SK-N-SH (cell line): ENCODE results near the gene NRARP. TPM values are rescaled to one million over a fixed set of nuclear protein-coding genes. Genes with fewer than 3 reads are reported as not detected.

Experiments
- CTCF ChIA-PET: fragments of 300-600, 350-600 bp; formaldehyde crosslinking; extraction: SDS; loops from one replicate; lab custom pipeline; 2021; lab: Yijun Ruan, JAX
- POLR2A ChIA-PET: fragments of 350-600 bp; sonication (Branson Sonifier 250); formaldehyde crosslinking; extraction: SDS; loops from one replicate; lab custom pipeline; 2020; ENCODE audit warnings: antibody characterized with exemption, inconsistent platforms; lab: Yijun Ruan, JAX
- DNase-seq: peaks from one replicate; pipeline ENCODE4 v3.0.0; 2012
- H2AFZ ChIP-seq: fragments of 200-600 bp; sonication (generic); 2 replicates; pipeline ENCODE4 v1.8.1; 2016; ENCODE audit warnings: antibody characterized with exemption, mild to moderate bottlenecking, low read depth
- H3F3A ChIP-seq: fragments of 200-600 bp; sonication (generic); replicated peaks from 2 replicates; pipeline ENCODE3; 2016; ENCODE audit warnings: antibody characterized with exemption, mild to moderate bottlenecking; ENCODE audit not compliant: insufficient read depth
- H3K27ac ChIP-seq, 2 experiments: fragments of 200-500 bp in 1 of 2; fragments of 200-600 bp in 1 of 2; sonication (Bioruptor generic) in 1 of 2; sonication (generic), shearing (Covaris generic) in 1 of 2; 2 replicates each; pipeline versions ENCODE4 v1.5.1 to v1.6.1; 2014 to 2016; ENCODE audit warnings: low read depth in 2 of 2, inconsistent platforms in 1 of 2, low read length in 1 of 2, mild to moderate bottlenecking in 1 of 2, mixed read lengths in 1 of 2
- H3K27me3 ChIP-seq: fragments of 200-600 bp; sonication (generic), shearing (Covaris generic); 2 replicates; pipeline ENCODE4 v1.6.1; 2016; ENCODE audit warnings: mixed run types; ENCODE audit not compliant: insufficient read depth
- H3K36me3 ChIP-seq, 2 experiments: fragments of 200-500 bp in 1 of 2; fragments of 200-600 bp in 1 of 2; sonication (Bioruptor generic) in 1 of 2; sonication (generic) in 1 of 2; replicated peaks in 1 of 2; 2 replicates each; pipeline versions ENCODE3 to v1.5.1; 2014 to 2016; ENCODE audit warnings: low read length in 1 of 2, mild to moderate bottlenecking in 1 of 2; ENCODE audit not compliant: insufficient read depth in 2 of 2, control insufficient read depth in 1 of 2
- H3K4me1 ChIP-seq, 2 experiments: fragments of 200-500 bp in 1 of 2; fragments of 200-600 bp in 1 of 2; sonication (Bioruptor generic) in 1 of 2; sonication (generic), shearing (Covaris generic) in 1 of 2; 2 replicates each; pipeline versions ENCODE4 v1.5.1 to v1.6.1; 2014 to 2016; ENCODE audit warnings: low read depth in 1 of 2, low read length in 1 of 2, mixed run types in 1 of 2; ENCODE audit not compliant: insufficient read depth in 2 of 2, control insufficient read depth in 1 of 2
- H3K4me2 ChIP-seq: fragments of 200-600 bp; sonication (generic), shearing (Covaris generic); 2 replicates; pipeline ENCODE4 v1.6.1; 2017; ENCODE audit warnings: mixed run types
- H3K4me3 ChIP-seq, 2 experiments: fragments of 200-500 bp in 1 of 2; fragments of 200-600 bp in 1 of 2; sonication (Bioruptor generic) in 1 of 2; sonication (generic), shearing (Covaris generic) in 1 of 2; 2 replicates each; pipeline versions ENCODE4 v1.5.1 to v1.8.1; 2014 to 2016; ENCODE audit warnings: low read depth in 2 of 2, inconsistent platforms in 1 of 2, low read length in 1 of 2, mild to moderate bottlenecking in 1 of 2, mixed read lengths in 1 of 2, moderate library complexity in 1 of 2
- H3K79me2 ChIP-seq: fragments of 200-600 bp; sonication (generic); 2 replicates; pipeline ENCODE4 v1.8.1; 2017; ENCODE audit warnings: mild to moderate bottlenecking; ENCODE audit not compliant: insufficient read depth
- H3K9ac ChIP-seq: fragments of 200-600 bp; sonication (generic); 2 replicates; pipeline ENCODE4 v1.6.1; 2017; ENCODE audit warnings: mixed run types
- H3K9me2 ChIP-seq: fragments of 200-600 bp; sonication (generic); 2 replicates; pipeline ENCODE4 v1.6.1; 2017; ENCODE audit warnings: mixed run types
- H3K9me3 ChIP-seq: fragments of 200-600 bp; sonication (generic); 2 replicates; pipeline ENCODE4 v1.6.1; 2017; ENCODE audit warnings: mixed run types, mild to moderate bottlenecking, moderate library complexity
- H4K20me1 ChIP-seq: fragments of 200-600 bp; sonication (generic); 2 replicates; pipeline ENCODE4 v1.6.1; 2017; ENCODE audit warnings: mild to moderate bottlenecking, mixed run types; ENCODE audit not compliant: insufficient read depth
- GABPA ChIP-seq: IDR thresholded peaks from 2 replicates; pipeline ENCODE4 v1.4.0; 2012; ENCODE audit warnings: low read depth, mild to moderate bottlenecking
- GATA2 ChIP-seq: sonication (generic); formaldehyde crosslinking; IDR thresholded peaks from 2 replicates; pipeline ENCODE4 v1.5.0; 2020; ENCODE audit warnings: mild to moderate bottlenecking, missing genetic modification reagents
- IRF3 ChIP-seq: fragments of 150-350 bp; IDR thresholded peaks from 2 replicates; pipeline ENCODE4 v1.6.1; 2016; ENCODE audit warnings: mild to moderate bottlenecking, low read depth, low read length
- MEF2A ChIP-seq: IDR thresholded peaks from 2 replicates; pipeline ENCODE4 v1.4.0; 2012; ENCODE audit warnings: low read depth, borderline replicate concordance
- NRF1 ChIP-seq: IDR thresholded peaks from 2 replicates; pipeline ENCODE4 v1.6.1; 2012; ENCODE audit warnings: low read depth, mild to moderate bottlenecking, low read length
- POLR2AphosphoS5 ChIP-seq: IDR thresholded peaks from 2 replicates; pipeline ENCODE4 v1.6.1; 2012; ENCODE audit warnings: low read depth, low read length
- RAD21 ChIP-seq: IDR thresholded peaks from 2 replicates; pipeline ENCODE4 v1.6.1; 2012; ENCODE audit warnings: mild to moderate bottlenecking, low read length
- REST ChIP-seq: IDR thresholded peaks from 2 replicates; pipeline ENCODE4 v1.6.1; 2012; ENCODE audit warnings: mild to moderate bottlenecking, low read depth, low read length, moderate library complexity
- RFX5 ChIP-seq: IDR thresholded peaks from 2 replicates; pipeline ENCODE4 v1.6.1; 2012; ENCODE audit warnings: mild to moderate bottlenecking, improper control_type of control experiment, low read length
- USF1 ChIP-seq: IDR thresholded peaks from 2 replicates; pipeline ENCODE4 v1.4.0; 2012; ENCODE audit warnings: low read depth, borderline replicate concordance
- USF2 ChIP-seq: fragments of 150-350 bp; IDR thresholded peaks from 2 replicates; pipeline ENCODE4 v1.6.1; 2017; ENCODE audit warnings: antibody characterized with exemption, low read length, low read depth, borderline replicate concordance
- ZBTB33 ChIP-seq: IDR thresholded peaks from 2 replicates; pipeline ENCODE4 v1.4.0; 2012; ENCODE audit warnings: low read depth, borderline replicate concordance
- WGBS: methylation state at CpG from one replicate; pipeline ENCODE4 v1.1.6; 2017; ENCODE audit warnings: low lambda C conversion rate; 5-methylcytosine and 5-hydroxymethylcytosine counted together
- polyA plus RNA-seq, 3 experiments: library from polyadenylated mRNA; depleted of rRNA; stranded (reverse); fragments of >200 nt; gene quantifications; 2 replicates each; pipeline ENCODE4 v1.2.3, GENCODE V29; 2012

Gene NRARP
- polyA plus RNA-seq, 1 of the 3 experiments (the other 2 are of a cell fraction) = 3.9 TPM

- Histone ChIP-seq H3K4me1 (peaks cover 0 to 14% of the 10 kb centered on the region in 2 experiments; a peak in 1 of 4 replicates), H3K27me3 (no peaks in the 10 kb centered on the region), H3K36me3 (no peaks in the 10 kb centered on the region), H3K9me2 (no peaks in the 10 kb centered on the region), H2AFZ (no peak overlapping the region), H3K9ac (no peak overlapping the region), H3K27ac (no peak overlapping the region), H4K20me1 (no peaks in the 10 kb centered on the region), H3F3A (no peaks in the 10 kb centered on the region), H3K4me3 (no peak overlapping the region), H3K9me3 (no peaks in the 10 kb centered on the region), H3K79me2 (peaks cover 4% of the 10 kb centered on the region), H3K4me2 (no peak overlapping the region)
- 90% methylated on average over 9 of the region's 18 CpGs for WGBS
- no peak for TF ChIP-seq USF1
- TF ChIP-seq ZBTB33 = no peak
- TF ChIP-seq NRF1 = no peak
- no peak for TF ChIP-seq POLR2AphosphoS5
- no peak for TF ChIP-seq REST
- no peak for TF ChIP-seq RFX5
- no peak for TF ChIP-seq GABPA
- no peak for TF ChIP-seq GATA2 (CRISPR knock-in tag)
- no peak for TF ChIP-seq IRF3
- TF ChIP-seq MEF2A = no peak
- TF ChIP-seq USF2 = no peak
- no peak for TF ChIP-seq RAD21
- no peak for DNase-seq
- ChIA-PET CTCF (interaction anchor here (1.7 to 8.2 kb wide), 3 partner anchors 11 to 52 kb away, joined by 4 to 38 read pairs (median 7); partner anchors contain the start of gene NRARP), POLR2A (interaction anchor here (1.9 kb wide), 1 partner anchor 10 kb away, joined by 11 read pairs; the partner anchor contains the start of gene TUBB4B)
Measured at GRCh38 chr9:137250329-137251193, 51.5 kb downstream of the NRARP start.

Other genes starting within 250 kb of the NRARP start
- gene ENTPD2, start 248.2 kb downstream of the NRARP start, polyA plus RNA-seq (2012; rRNA removed) = not detected in 2 replicates
- 4.6 and 6.0 TPM in 2 replicates for gene SAPCD2, start 231.7 kb downstream of the NRARP start, polyA plus RNA-seq (2012; rRNA removed)
- gene UAP1L1, start 224.8 kb downstream of the NRARP start, polyA plus RNA-seq (2012; rRNA removed) = 3.2 and 5.6 TPM in 2 replicates
- gene MAN1B1, start 215.3 kb downstream of the NRARP start, polyA plus RNA-seq (2012; rRNA removed) = 57.8 and 61.9 TPM in 2 replicates
- gene DPP7, start 187.5 kb downstream of the NRARP start, polyA plus RNA-seq (2012; rRNA removed) = 127 and 141 TPM in 2 replicates
- 0.03 TPM in 1 of 2 replicates, not detected in the other for gene GRIN1, start 163.1 kb downstream of the NRARP start, polyA plus RNA-seq (2012; rRNA removed)
- not detected in 2 replicates for gene LRRC26, start 132.2 kb downstream of the NRARP start, polyA plus RNA-seq (2012; rRNA removed)
- gene TMEM210, start 130.2 kb downstream of the NRARP start, polyA plus RNA-seq (2012; rRNA removed) = not detected in 2 replicates
- gene ANAPC2, start 113.7 kb downstream of the NRARP start, polyA plus RNA-seq (2012; rRNA removed) = 35.1 and 37.7 TPM in 2 replicates
- gene SSNA1, start 113.6 kb downstream of the NRARP start, polyA plus RNA-seq (2012; rRNA removed) = 100 and 124 TPM in 2 replicates
- 4.4 and 5.2 TPM in 2 replicates for gene TPRN, start 101.5 kb downstream of the NRARP start, polyA plus RNA-seq (2012; rRNA removed)
- 55.6 and 57.0 TPM in 2 replicates for gene TMEM203, start 96.6 kb downstream of the NRARP start, polyA plus RNA-seq (2012; rRNA removed)
- gene NDOR1, start 96.6 kb downstream of the NRARP start, polyA plus RNA-seq (2012; rRNA removed) = 7.9 and 8.6 TPM in 2 replicates
- 2.0 and 2.7 TPM in 2 replicates for gene RNF208, start 80.0 kb downstream of the NRARP start, polyA plus RNA-seq (2012; rRNA removed)
- gene CYSRT1, start 77.1 kb downstream of the NRARP start, polyA plus RNA-seq (2012; rRNA removed) = 2.1 and 2.2 TPM in 2 replicates
- gene RNF224, start 74.8 kb downstream of the NRARP start, polyA plus RNA-seq (2012; rRNA removed) = 0.03 and 0.08 TPM in 2 replicates
- gene SLC34A3, start 71.4 kb downstream of the NRARP start, polyA plus RNA-seq (2012; rRNA removed) = 0.06 TPM in 1 of 2 replicates, not detected in the other
- 415 and 508 TPM in 2 replicates for gene TUBB4B, start 61.0 kb downstream of the NRARP start, polyA plus RNA-seq (2012; rRNA removed)
- gene STPG3, start 51.0 kb downstream of the NRARP start, polyA plus RNA-seq (2012; rRNA removed) = not detected in 2 replicates
- gene NELFB, start 46.9 kb downstream of the NRARP start, polyA plus RNA-seq (2012; rRNA removed) = 52.6 and 62.7 TPM in 2 replicates
- gene TOR4A, start 24.5 kb downstream of the NRARP start, polyA plus RNA-seq (2012; rRNA removed) = 0.81 and 0.99 TPM in 2 replicates
- gene EXD3, start 120.9 kb upstream of the NRARP start, polyA plus RNA-seq (2012; rRNA removed) = 11.5 and 14.2 TPM in 2 replicates
- gene NOXA1, start 121.1 kb upstream of the NRARP start, polyA plus RNA-seq (2012; rRNA removed) = 0.39 and 0.67 TPM in 2 replicates
- 0.18 and 0.30 TPM in 2 replicates for gene ENTPD8, start 139.1 kb upstream of the NRARP start, polyA plus RNA-seq (2012; rRNA removed)
- 58.6 and 58.8 TPM in 2 replicates for gene NSMF, start 157.1 kb upstream of the NRARP start, polyA plus RNA-seq (2012; rRNA removed)
- 0.88 and 0.99 TPM in 2 replicates for gene PNPLA7, start 248.1 kb upstream of the NRARP start, polyA plus RNA-seq (2012; rRNA removed)
- gene MRPL41, start 249.6 kb upstream of the NRARP start, polyA plus RNA-seq (2012; rRNA removed) = 39.4 and 58.9 TPM in 2 replicates